ENCODE measurements around the gene NHLRC4. TPM values are rescaled to one million over a fixed set of nuclear protein-coding genes. Genes with fewer than 3 reads are reported as not detected.

NHLRC4 gene
- total and polyA plus RNA-seq, 2 donors (not counting 1 experiment from before 2014, with no cell fraction given): 2.2 to 4.2 TPM

- no peaks in the 10 kb centered on the region for H4K20me1 ChIP-seq (ENCODE audit: control insufficient read depth, insufficient read depth, low read length, poor library complexity, severe bottlenecking)
- H3K9me3 ChIP-seq (ENCODE audit: control extremely low read depth in 1 of 3, control insufficient read depth in 2 of 3, insufficient read depth in 1 of 3, low read length in 2 of 3): peaks cover 0 to 2% (median 0%) of the 10 kb centered on the region in 3 donors
- Mint-ChIP-seq H3K9me3 (ENCODE audit: insufficient read depth) (no peaks in the 10 kb centered on the region), H3K27me3 (no peaks in the 10 kb centered on the region), H3K4me1 (peaks cover under 1% of the 10 kb centered on the region), H3K27ac (no peak overlapping the region), H3K4me3 (no peak overlapping the region)
- no peak overlapping the region for H3K9ac ChIP-seq (ENCODE audit: low read length)
- H3K36me3 ChIP-seq (replicated peaks in 1 of 2; ENCODE audit: control extremely low read depth in 1 of 2, control insufficient read depth in 1 of 2, extremely low read depth in 1 of 2, insufficient read depth in 2 of 2, low read length in 1 of 2): peaks cover 0 to 2% of the 10 kb centered on the region in 2 experiments
- H3K27ac ChIP-seq (ENCODE audit: low read length in 2 of 2): no peak overlapping the region
- ChIA-PET CTCF (interaction anchor here (1.1 kb wide), 1 partner anchor 60 kb away, joined by 3 read pairs; no protein-coding TSS in a partner anchor), POLR2A (no interaction called here)
- DNase-seq (no peak), ATAC-seq (ENCODE audit: low read depth) (no peak)
- no peak overlapping the region for H3K4me2 ChIP-seq (replicated peaks; ENCODE audit: low read depth, low read length, poor library complexity, severe bottlenecking)
- no peak overlapping the region for H2AFZ ChIP-seq (ENCODE audit: insufficient read depth, low read depth, low read length, poor library complexity, severe bottlenecking)
- no peaks in the 10 kb centered on the region for H3K27me3 ChIP-seq (replicated peaks in 1 of 4; ENCODE audit: control extremely low read depth in 1 of 4, control insufficient read depth in 3 of 4, insufficient read depth in 4 of 4, low read length in 3 of 4)
- TF ChIP-seq CTCF (IDR thresholded peaks at IDR 0.05) (no peak), EZH2 (IDR thresholded peaks at IDR 0.05; ENCODE audit: borderline replicate concordance, insufficient read depth, low read depth, low read length, poor library complexity, severe bottlenecking) (no peak)
- WGBS (ENCODE audit: insufficient coverage): 97% methylated on average over 9 of the region's 9 CpGs
- H3K79me2 ChIP-seq (ENCODE audit: control insufficient read depth, insufficient read depth, low read length): no peaks in the 10 kb centered on the region
- H3K4me3 ChIP-seq (ENCODE audit: control extremely low read depth in 1 of 5, extremely low read depth in 1 of 5, insufficient read depth in 1 of 5, low read depth in 2 of 5, low read length in 4 of 5): no peak overlapping the region
- intact Hi-C loops (cut with micrococcal nuclease): no loop called here
- H3K4me1 ChIP-seq (ENCODE audit: control insufficient read depth in 2 of 2, insufficient read depth in 2 of 2, low read length in 2 of 2): peaks cover 0 to under 1% of the 10 kb centered on the region in 2 donors
Measured at GRCh38 chr16:518858-519257, 47.9 kb upstream of the NHLRC4 start.

- H3K9ac ChIP-seq (ENCODE audit: low read length): no peak overlapping the region
- Mint-ChIP-seq H3K4me3 (no peak overlapping the region), H3K27me3 (no peaks in the 10 kb centered on the region), H3K27ac (no peak overlapping the region), H3K9me3 (ENCODE audit: insufficient read depth) (no peaks in the 10 kb centered on the region), H3K4me1 (peaks cover 3% of the 10 kb centered on the region)
- no peaks in the 10 kb centered on the region for H3K27me3 ChIP-seq (replicated peaks in 1 of 4; ENCODE audit: control extremely low read depth in 1 of 4, control insufficient read depth in 3 of 4, insufficient read depth in 4 of 4, low read length in 3 of 4)
- DNase-seq (no peak), ATAC-seq (ENCODE audit: low read depth) (no peak)
- H3K36me3 ChIP-seq (replicated peaks in 1 of 2; ENCODE audit: control extremely low read depth in 1 of 2, control insufficient read depth in 1 of 2, extremely low read depth in 1 of 2, insufficient read depth in 2 of 2, low read length in 1 of 2): peaks cover 0 to 2% of the 10 kb centered on the region in 2 experiments
- peaks cover 0 to 2% (median 0%) of the 10 kb centered on the region in 3 donors for H3K9me3 ChIP-seq (ENCODE audit: control extremely low read depth in 1 of 3, control insufficient read depth in 2 of 3, insufficient read depth in 1 of 3, low read length in 2 of 3)
- H3K4me2 ChIP-seq (replicated peaks; ENCODE audit: low read depth, low read length, poor library complexity, severe bottlenecking): no peak overlapping the region
- intact Hi-C loops (cut with micrococcal nuclease): no loop called here
- TF ChIP-seq CTCF (IDR thresholded peaks at IDR 0.05) (no peak), EZH2 (IDR thresholded peaks at IDR 0.05; ENCODE audit: borderline replicate concordance, insufficient read depth, low read depth, low read length, poor library complexity, severe bottlenecking) (no peak)
- no peaks in the 10 kb centered on the region for H4K20me1 ChIP-seq (ENCODE audit: control insufficient read depth, insufficient read depth, low read length, poor library complexity, severe bottlenecking)
- no peak overlapping the region for H3K4me3 ChIP-seq (ENCODE audit: control extremely low read depth in 1 of 5, extremely low read depth in 1 of 5, insufficient read depth in 1 of 5, low read depth in 2 of 5, low read length in 4 of 5)
- H3K79me2 ChIP-seq (ENCODE audit: control insufficient read depth, insufficient read depth, low read length): no peaks in the 10 kb centered on the region
- ChIA-PET CTCF (no interaction called here), POLR2A (no interaction called here)
- WGBS (ENCODE audit: insufficient coverage): 96% methylated on average over 19 of the region's 19 CpGs
- peaks cover 0 to 4% of the 10 kb centered on the region in 2 donors for H3K4me1 ChIP-seq (ENCODE audit: control insufficient read depth in 2 of 2, insufficient read depth in 2 of 2, low read length in 2 of 2)
- H3K27ac ChIP-seq (ENCODE audit: low read length in 2 of 2): no peak overlapping the region
- H2AFZ ChIP-seq (ENCODE audit: insufficient read depth, low read depth, low read length, poor library complexity, severe bottlenecking): no peak overlapping the region
Measured at GRCh38 chr16:519425-519824, 47.4 kb upstream of the NHLRC4 start.
